Fibroblast of skin of left quadriceps (primary cell): ENCODE measurements around the gene SOX12.
"Not testable (repeated sequence)": the region's sequence is repeated elsewhere in the genome, so short reads cannot be mapped to it uniquely, and the experiment has no call there.

ENCODE experiments used
- DNase-seq, 2 experiments: peaks; one replicate each; pipeline ENCODE4 v3.0.0-alpha.2; 2013; ENCODE audit warnings: low read depth in 2 of 2

The SOX12 gene

GRCh38 chr20:328975-329695 lies 3.8 kb downstream of the SOX12 start:
- no peak for DNase-seq

DNA sequence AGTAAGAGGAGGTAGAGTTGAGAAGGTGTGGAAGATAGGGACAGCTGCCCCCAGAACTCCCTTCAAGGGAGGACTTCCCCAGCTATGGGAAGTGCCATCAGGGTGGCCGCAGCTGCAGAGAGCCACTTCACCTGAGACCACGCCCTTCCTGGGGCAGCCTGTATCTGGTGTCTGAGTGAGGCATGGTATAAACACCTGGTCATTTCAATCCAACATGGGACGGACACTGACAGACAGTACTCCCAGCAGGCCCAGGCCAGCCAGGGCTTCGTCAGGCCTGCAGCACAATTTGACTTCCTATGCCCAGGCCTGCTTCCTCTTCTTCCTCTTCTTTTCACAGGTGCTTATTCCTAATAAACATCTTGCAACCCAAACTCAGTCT lies 4.5 kb downstream of the SOX12 start:
- DNase-seq: no peak

DNA sequence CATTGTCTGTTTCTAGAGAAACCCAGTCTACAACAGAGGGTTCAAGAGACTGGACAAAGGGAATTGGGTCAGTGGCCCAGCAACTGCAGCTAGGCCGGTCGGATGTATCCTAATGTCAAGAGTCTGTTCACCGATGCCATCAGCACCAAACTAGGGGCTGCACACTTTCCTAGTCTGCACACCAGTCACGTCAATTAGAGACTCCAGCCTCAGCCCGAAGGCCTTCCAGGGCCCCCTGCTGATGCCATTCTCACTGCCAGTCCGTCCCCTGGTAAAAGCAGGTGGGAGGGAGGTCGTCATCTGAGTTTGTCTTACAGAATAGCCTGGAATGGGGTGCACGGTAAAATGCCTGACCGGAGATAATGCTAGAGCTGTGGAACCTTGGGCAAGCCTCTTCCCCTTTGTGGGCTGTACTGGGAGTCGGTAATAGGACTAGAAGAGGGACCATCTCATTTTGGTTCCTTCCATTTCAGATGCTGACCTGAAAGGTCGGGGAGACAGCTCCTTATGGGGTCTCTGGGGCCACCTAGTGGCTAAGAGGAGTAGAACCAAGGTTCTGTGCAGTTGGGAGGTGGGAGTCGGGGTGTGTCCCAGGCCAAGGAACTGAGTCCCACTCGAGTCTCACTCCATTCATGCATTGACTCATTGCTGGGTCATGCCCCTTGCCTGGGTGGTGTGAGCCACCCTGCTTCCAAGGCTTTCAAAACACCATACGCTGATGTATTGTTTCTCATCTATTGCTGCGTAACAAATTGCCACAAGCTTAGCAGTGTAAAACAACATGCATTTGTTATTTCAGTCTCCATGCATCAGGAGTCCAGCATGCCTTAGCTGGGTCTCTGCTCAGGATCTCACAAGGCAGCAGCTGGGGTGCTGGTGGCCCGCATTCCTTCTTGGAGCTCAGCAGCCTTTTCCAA lies 5.1 kb downstream of the SOX12 start:
- peak in 1 of 2 experiments; percentile 21 for DNase-seq

- DNase-seq: no peak
Observed at GRCh38 chr20:334578-334977, 9.2 kb downstream of the SOX12 start.

DNA sequence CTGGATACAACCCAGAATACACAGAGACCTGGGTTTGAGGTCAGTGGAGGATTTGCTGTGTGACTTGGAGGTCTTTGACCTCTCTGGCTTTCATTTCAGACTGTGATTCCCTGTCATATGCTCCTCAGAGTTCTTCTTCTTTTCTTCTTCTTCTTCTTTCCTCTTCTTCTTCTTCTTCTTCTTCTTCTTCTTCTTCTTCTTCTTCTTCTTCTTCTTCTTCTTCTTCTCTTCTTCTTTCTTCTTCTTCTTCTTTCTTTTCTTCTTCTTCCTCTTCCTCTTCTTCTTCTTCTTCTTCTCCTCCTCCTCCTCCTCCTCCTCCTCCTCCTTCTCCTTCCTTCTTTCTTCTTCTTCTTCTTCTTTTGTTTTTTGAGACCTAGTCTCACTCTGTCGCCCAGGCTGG lies 10.7 kb downstream of the SOX12 start:
- DNase-seq: not testable (repeated sequence)

DNA sequence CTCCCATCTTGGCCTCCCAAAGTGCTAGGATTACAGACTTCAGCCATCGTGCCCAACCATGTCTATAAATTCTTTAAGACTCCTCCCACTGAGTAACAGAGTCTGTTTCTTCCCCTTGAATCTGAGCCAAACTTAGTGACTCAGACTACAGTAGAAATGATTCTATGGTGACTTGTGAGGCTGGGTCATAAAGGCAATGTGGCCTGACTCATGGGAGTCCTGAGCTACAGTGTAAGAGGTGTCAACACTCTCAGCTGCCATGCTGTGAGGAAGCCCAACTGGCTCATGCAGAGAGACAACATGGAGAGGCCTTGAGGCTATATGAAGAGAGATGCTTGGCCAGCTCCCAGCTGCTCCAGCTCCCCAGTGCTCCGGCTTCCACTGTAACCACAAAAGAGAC lies 16.3 kb downstream of the SOX12 start:
- no peak for DNase-seq

DNA sequence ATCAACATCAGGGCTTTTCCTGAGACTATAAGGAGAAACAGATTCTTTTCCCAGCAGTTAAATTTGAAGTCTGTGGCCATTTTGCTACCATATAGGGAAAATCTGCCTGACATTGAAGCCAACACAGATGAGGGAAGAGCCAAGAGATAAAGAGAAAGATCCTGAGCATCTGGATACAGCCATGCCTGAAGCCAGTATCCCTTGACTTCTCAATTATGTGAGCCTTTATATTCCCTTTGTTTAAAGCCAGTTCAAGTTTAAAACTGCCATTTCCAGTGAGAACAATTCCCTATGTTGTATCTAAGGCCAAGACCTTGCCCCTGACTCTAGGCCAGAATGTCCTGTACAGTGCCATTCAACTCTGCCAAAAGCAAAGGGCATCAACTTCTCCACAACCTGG lies 17.8 kb downstream of the SOX12 start:
- no peak for DNase-seq

DNA sequence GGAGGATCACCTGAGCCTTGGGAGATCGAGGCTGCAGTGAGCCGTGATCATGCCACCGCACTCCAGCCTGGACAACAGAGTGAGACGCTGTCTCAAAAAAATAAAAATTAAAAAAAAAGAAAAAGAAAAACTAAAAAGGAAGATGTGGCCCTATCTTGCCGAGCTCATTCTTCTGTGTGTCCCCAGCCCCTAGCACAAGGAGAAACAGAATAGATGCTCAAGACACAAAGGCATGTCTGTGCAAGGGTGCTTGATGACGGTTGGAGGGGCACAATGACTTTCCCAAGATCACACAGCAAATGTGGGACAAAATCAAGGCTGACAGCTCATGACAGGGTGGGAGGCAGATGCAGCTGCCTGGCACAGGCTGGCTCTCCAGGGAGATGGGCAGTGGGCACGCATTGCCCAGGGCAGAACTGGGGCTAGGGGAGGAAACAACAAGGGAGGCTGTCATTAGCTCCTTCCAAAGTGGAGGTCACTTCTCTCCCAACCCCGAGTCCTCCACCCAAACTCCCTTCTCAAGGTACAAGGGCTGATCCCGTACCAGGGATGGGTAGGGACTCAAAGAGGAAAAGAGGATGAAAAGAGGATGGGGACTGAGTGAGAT lies 20.8 kb downstream of the SOX12 start:
- DNase-seq: no peak

- no peak for DNase-seq
Observed at GRCh38 chr20:346640-347316, 21.4 kb downstream of the SOX12 start, which contains the start of gene NRSN2. Gene NRSN2, plus strand, starts transcription at chr20:347111. Its CDS starts 2,533 bp downstream, at chr20:349644.

DNA sequence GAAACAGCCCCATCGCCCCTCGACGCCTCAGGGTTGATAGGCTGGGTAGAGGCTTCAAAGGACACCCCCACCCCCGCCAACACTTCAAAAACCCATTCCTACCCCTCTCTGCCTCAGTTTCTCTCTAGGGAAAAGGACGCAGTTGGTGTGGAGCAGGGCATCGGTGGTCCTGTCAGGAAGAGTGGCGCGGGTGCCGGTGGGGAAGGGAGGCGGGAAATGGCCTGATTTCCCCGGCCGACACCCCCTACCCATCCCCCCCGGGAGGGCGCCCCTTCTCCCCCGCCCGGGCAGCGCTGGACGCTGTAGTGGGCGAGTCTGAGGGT lies 21.9 kb downstream of the SOX12 start:
- DNase-seq: no peak

GRCh38 chr20:347640-348484 lies 22.5 kb downstream of the SOX12 start:
- peak; percentile 89 to 91 for DNase-seq

DNA sequence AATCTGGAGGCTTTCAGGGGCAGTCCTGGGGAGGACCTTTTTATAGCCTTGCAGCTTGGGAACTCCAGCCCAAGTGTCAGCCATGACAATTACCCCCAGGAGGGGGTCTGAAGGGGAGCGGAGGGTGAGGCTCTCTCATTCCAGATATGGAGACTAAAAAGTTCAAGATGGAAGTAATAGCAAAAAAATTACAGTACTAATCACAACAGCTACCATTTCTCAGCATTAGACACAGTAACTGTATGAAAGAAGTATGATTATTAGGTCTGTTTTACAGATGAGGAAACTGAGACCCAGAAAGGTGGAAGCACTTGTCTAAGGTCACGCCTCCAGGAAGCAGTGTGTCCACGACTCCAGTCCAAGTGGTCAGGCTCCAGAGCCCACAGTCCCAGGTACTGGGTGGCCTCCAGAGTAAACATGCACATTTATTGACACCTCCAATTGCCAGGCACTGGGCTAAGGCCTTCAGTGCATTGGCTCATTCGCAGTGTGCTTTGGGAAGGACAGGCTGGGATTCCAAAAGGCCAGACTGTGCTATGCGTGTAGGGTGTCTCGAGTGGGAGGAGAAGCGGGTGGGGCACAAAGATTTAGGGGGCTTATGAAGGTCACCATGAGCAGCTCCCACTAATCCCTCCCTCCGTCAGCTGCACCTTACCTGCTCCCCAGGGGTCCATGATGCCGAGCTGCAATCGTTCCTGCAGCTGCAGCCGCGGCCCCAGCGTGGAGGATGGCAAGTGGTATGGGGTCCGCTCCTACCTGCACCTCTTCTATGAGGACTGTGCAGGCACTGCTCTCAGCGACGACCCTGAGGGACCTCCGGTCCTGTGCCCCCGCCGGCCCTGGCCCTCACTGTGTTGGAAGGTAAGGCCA lies 23.9 kb downstream of the SOX12 start:
- DNase-seq: no peak

- no peak for DNase-seq
Observed at GRCh38 chr20:353166-353565, 27.8 kb downstream of the SOX12 start.

GRCh38 chr20:354298-354977 lies 29.1 kb downstream of the SOX12 start:
- DNase-seq: peak in 1 of 2 experiments; percentile 46

DNA sequence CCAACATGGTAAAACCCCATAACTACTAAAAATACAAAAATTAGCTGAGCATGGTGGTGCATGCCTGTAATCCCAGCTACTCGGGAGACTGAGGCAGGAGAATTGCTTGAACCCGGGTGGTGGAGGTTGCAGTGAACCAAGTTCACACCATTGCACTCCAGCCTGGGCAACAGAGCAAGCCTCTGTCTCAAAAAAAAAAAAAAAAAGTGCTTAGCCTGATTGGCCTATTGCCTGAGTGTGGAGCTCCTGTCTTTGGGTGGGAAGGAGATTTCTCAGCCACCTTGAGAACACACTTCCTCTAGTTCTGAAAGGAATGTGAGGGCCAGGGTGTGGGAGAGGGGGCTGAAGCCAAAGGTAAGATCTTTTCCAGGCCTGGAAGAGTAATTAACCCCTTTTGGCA lies 30.8 kb downstream of the SOX12 start:
- DNase-seq: not testable (repeated sequence)

- DNase-seq: no peak
Observed at GRCh38 chr20:356745-357144, 31.4 kb downstream of the SOX12 start.

DNA sequence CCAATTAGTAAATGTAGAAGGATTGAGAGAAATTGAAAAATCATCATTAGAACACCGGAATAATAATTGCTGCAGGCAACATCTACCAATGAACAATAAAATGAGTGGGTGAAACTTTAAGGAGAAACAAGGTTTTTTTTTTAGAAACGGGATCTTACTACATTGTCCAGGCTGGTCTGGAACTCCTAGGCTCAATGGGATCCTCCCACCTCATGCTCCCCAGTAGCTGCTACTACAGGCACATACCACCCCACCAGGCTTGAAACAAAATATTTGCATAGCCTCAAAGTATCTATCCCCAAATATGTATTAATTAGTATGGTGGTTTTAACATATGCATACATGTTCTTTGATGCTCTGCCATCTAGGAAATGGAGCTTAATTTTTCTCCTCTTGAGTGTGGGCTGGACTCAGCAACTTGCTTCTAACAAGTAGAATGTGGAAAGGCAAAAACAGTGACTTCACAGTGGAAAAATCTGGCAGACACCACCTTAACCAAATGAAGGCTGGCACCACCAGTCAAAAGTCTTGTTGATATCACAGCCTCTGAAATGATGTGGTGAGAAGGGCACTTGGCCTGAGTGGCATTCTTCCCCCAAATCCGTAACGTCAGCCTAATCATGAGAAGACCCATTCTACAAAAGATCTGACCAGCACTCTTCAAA lies 33.7 kb downstream of the SOX12 start:
- DNase-seq: no peak

DNA sequence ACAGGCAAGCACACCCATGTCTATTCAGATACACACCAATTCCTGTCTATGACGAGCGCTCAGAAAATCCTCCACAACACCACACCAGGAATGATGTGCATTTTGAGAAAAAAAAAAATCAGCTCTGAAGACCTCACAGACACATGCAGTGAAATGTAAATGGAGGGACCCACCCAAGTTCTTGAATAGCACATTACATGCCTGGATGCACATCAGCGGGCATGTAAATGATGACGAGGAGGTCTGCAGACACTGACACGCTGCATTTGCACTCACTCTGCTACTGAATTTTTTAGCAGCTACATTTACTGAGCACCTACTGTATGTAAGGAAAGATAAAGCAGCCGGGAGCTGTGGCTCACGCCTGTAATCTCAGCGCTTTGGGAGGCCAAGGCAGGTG lies 36.2 kb downstream of the SOX12 start:
- no peak for DNase-seq
